GM12878 (cell line): ENCODE measurements around the gene CACNG4. TPM values are rescaled to one million over a fixed set of nuclear protein-coding genes. Genes with fewer than 3 reads are reported as not detected.

Experiments used
- ATAC-seq: fragments of 200-7000 bp; cut with Tn5 transposase; 3 replicates; pipeline ENCODE4 v1.9.1; 2020; ENCODE audit warnings: mild to moderate bottlenecking, moderate library complexity
- BruUV-seq: library from RNA; stranded (reverse); fragments of 400-500 nt; replicated peaks from 2 replicates; lab custom pipeline; 2021; lab: Mats Ljungman, UMichigan
- CTCF ChIA-PET: fragments of 300-600 bp; sonication (Branson Sonifier 250); formaldehyde crosslinking; extraction: SDS; loops from one replicate; lab custom pipeline; 2021; ENCODE audit warnings: inconsistent platforms; lab: Yijun Ruan, JAX
- POLR2A ChIA-PET: fragments of 350-600 bp; formaldehyde crosslinking; extraction: SDS; loops from one replicate; lab custom pipeline; 2021; ENCODE audit warnings: inconsistent platforms; lab: Charles Lee
- RAD21 ChIA-PET: fragments of 300-600 bp; sonication (Branson Sonifier 250); formaldehyde crosslinking; loops from one replicate; lab custom pipeline; 2023; ENCODE audit warnings: antibody characterized with exemption; ENCODE audit not compliant: unreplicated experiment; lab: Charles Lee
- SMC1A ChIA-PET: fragments of 300-600 bp; sonication (Branson Sonifier 250); formaldehyde crosslinking; loops from one replicate; lab custom pipeline; 2023; ENCODE audit not compliant: unreplicated experiment, uncharacterized antibody; lab: Charles Lee
- DNase-seq: peaks from one replicate; pipeline ENCODE4 v3.0.0-alpha.2; 2011; ENCODE audit warnings: low read depth, low spot score
- FAIRE-seq: peaks from 3 replicates; lab custom pipeline; 2011; peaks lifted over from hg19 to GRCh38; lab: Jason Lieb, UNC
- H2AFZ ChIP-seq: 2 replicates; pipeline ENCODE4 v1.6.0; 2011; ENCODE audit warnings: low read depth, low read length, control low read depth; ENCODE audit not compliant: control insufficient read depth
- H3K27ac ChIP-seq: 2 replicates; pipeline ENCODE4 v1.5.1; 2011; ENCODE audit warnings: control low read depth; ENCODE audit not compliant: control insufficient read depth, insufficient read depth
- H3K27me3 ChIP-seq, 2 experiments: replicated peaks in 1 of 2; 2 replicates each; pipeline versions ENCODE4 v1.6.0 to v1.6.1; 2011; ENCODE audit warnings: low read length in 1 of 2; ENCODE audit not compliant: control insufficient read depth in 2 of 2, insufficient read depth in 2 of 2
- H3K36me3 ChIP-seq, 2 experiments: 2 replicates each; pipeline ENCODE4 v1.5.1; 2011; ENCODE audit warnings: low read length in 1 of 2; ENCODE audit not compliant: control insufficient read depth in 2 of 2, insufficient read depth in 2 of 2
- H3K4me1 ChIP-seq: 2 replicates; pipeline ENCODE4 v1.6.1; 2011; ENCODE audit warnings: mild to moderate bottlenecking, low read length, moderate library complexity, mixed read lengths; ENCODE audit not compliant: control insufficient read depth, insufficient read depth
- H3K4me2 ChIP-seq: 2 replicates; pipeline ENCODE4 v1.6.0; 2011; ENCODE audit warnings: control low read depth; ENCODE audit not compliant: control insufficient read depth, insufficient read depth
- H3K4me3 ChIP-seq: fragments of 200-600 bp; sonication (generic); 2 replicates; pipeline ENCODE4 v1.5.1; 2016
- H3K79me2 ChIP-seq: 2 replicates; pipeline ENCODE4 v1.6.0; 2011; ENCODE audit warnings: low read length; ENCODE audit not compliant: control insufficient read depth, insufficient read depth
- H3K9ac ChIP-seq: 2 replicates; pipeline ENCODE4 v1.8.0; 2011; ENCODE audit warnings: low read length, control low read depth, mixed read lengths; ENCODE audit not compliant: control insufficient read depth, insufficient read depth
- H3K9me3 ChIP-seq: replicated peaks from 3 replicates; pipeline ENCODE4 v1.5.1; 2011; ENCODE audit warnings: mild to moderate bottlenecking, low read length; ENCODE audit not compliant: control insufficient read depth, insufficient read depth
- H4K20me1 ChIP-seq: 2 replicates; pipeline ENCODE4 v1.6.0; 2011; ENCODE audit not compliant: control insufficient read depth, insufficient read depth
- ASH2L ChIP-seq: fragments of 300-600, 200-600 bp; sonication (generic); IDR thresholded peaks from 2 replicates; pipeline ENCODE4 v1.6.1; 2017; ENCODE audit warnings: low read depth, mild to moderate bottlenecking, borderline replicate concordance
- BMI1 ChIP-seq: fragments of 450-650 bp; IDR thresholded peaks from 2 replicates; pipeline ENCODE4 v1.6.1; 2016; ENCODE audit warnings: mild to moderate bottlenecking, moderate library complexity, borderline replicate concordance
- CBFB ChIP-seq: IDR thresholded peaks from 2 replicates; pipeline ENCODE4 v1.6.1; 2016; ENCODE audit warnings: antibody characterized with exemption, low read depth
- CEBPB ChIP-seq, 2 experiments: fragments of 150-350 bp in 1 of 2; IDR thresholded peaks; 2 replicates each; pipeline ENCODE4 v1.6.1; 2012 to 2014; ENCODE audit warnings: low read depth in 2 of 2, low read length in 2 of 2, borderline replicate concordance in 1 of 2, inconsistent platforms in 1 of 2
- CHD2 ChIP-seq: IDR thresholded peaks from 2 replicates; pipeline ENCODE4 v1.6.1; 2011; ENCODE audit warnings: low read depth, low read length, improper control_type of control experiment, borderline replicate concordance
- E2F8 ChIP-seq: fragments of 450-650 bp; IDR thresholded peaks from 2 replicates; pipeline ENCODE4 v1.6.1; 2018; ENCODE audit warnings: mild to moderate bottlenecking, low read depth, moderate library complexity; ENCODE audit not compliant: partially characterized antibody
- MEF2A ChIP-seq: IDR thresholded peaks from 2 replicates; pipeline ENCODE4 v1.6.1; 2011; ENCODE audit warnings: low read depth, mild to moderate bottlenecking, low read length, moderate library complexity; ENCODE audit not compliant: insufficient read depth
- MXI1 ChIP-seq: fragments of 150-350 bp; IDR thresholded peaks from 2 replicates; pipeline ENCODE4 v1.6.1; 2011; ENCODE audit warnings: low read depth, mild to moderate bottlenecking, inconsistent platforms, low read length, improper control_type of control experiment
- NBN ChIP-seq: fragments of 450-650 bp; IDR thresholded peaks from 2 replicates; pipeline ENCODE4 v1.6.1; 2016
- NFXL1 ChIP-seq: fragments of 450-650 bp; IDR thresholded peaks from 2 replicates; pipeline ENCODE4 v1.6.1; 2017; ENCODE audit warnings: antibody characterized with exemption, mild to moderate bottlenecking, borderline replicate concordance
- RUNX3 ChIP-seq: IDR thresholded peaks from 2 replicates; pipeline ENCODE4 v1.6.1; 2012; ENCODE audit warnings: low read length, inconsistent platforms
- YY1 ChIP-seq: IDR thresholded peaks from 2 replicates; pipeline ENCODE4 v1.6.1; 2011; ENCODE audit warnings: low read depth, mild to moderate bottlenecking, low read length
- WGBS: methylation state at CpG from one replicate; pipeline ENCODE4 v1.1.6; 2016; ENCODE audit warnings: low lambda C conversion rate; ENCODE audit not compliant: insufficient replicate concordance, insufficient coverage; ENCODE audit errors: missing lambda C conversion rate; 5-methylcytosine and 5-hydroxymethylcytosine counted together
- in situ Hi-C: fragments of 300-500 bp; cut with MboI; formaldehyde crosslinking; loops from 9 replicates; pipeline ENCODE4 v1.14.3; 2018; ENCODE audit warnings: mixed read lengths
- intact Hi-C: fragments of 100-400 bp; cut with micrococcal nuclease; formaldehyde crosslinking; loops from one replicate; pipeline ENCODE4 v1.14.2; 2022; ENCODE audit not compliant: unreplicated experiment
- polyA plus RNA-seq, 11 experiments: library from polyadenylated mRNA; depleted of rRNA in 4 of 11; unstranded in 6 of 11; stranded (reverse) in 5 of 11; fragments of >200 nt; fragmentation: Nextera tagmentation in 4 of 11; fragmentation: Illumina TruSeq in 1 of 11; extraction: Ambion mirVana in 4 of 11; extraction: Trizol in 1 of 11; gene quantifications; 1 replicate in 1 of 11; 2 replicates in 10 of 11; pipeline versions ENCODE4 v1.2.1 to v1.2.3, GENCODE V29; 2011 to 2016; ENCODE audit warnings: inconsistent platforms in 2 of 11, missing spikeins in 2 of 11, low read depth in 1 of 11
- total RNA-seq, 4 experiments: library from RNA; depleted of rRNA in 3 of 4; stranded (reverse); fragments of >200 nt in 3 of 4; fragmentation: Illumina TruSeq in 1 of 4; extraction: Trizol in 1 of 4; gene quantifications; 2 replicates each; pipeline versions ENCODE4 v1.2.1 to v1.2.3, GENCODE V29; 2013 to 2021

CACNG4 gene
- total and polyA plus RNA-seq, 10 of the 15 experiments (the other 5 are each of a cell fraction or from before 2014, with no cell fraction given) = 0.08 TPM; not detected in 8

- WGBS = 0% methylated on average over 1 of the region's 1 CpG
- DNase-seq = no peak
These were observed 85.6 kb downstream of the CACNG4 start for GRCh38 chr17:67050066-67050465.

More at GRCh38 chr17:67050066-67050465, 85.6 kb downstream of the CACNG4 start:
- ChIA-PET CTCF (interaction anchor here (1.0 kb wide), 1 partner anchor 139 kb away, joined by 3 read pairs; no protein-coding TSS in a partner anchor), SMC1A (interaction anchor here (1.2 kb wide), 1 partner anchor 32 kb away, joined by 3 read pairs; no protein-coding TSS in a partner anchor), POLR2A (interaction anchor here (1.0 kb wide), 1 partner anchor 31 kb away, joined by 3 read pairs; no protein-coding TSS in a partner anchor)
- intact Hi-C loops = no loop called here
- H3K4me1 ChIP-seq = peaks cover 7% of the 10 kb centered on the region
- H3K27ac ChIP-seq = no peak overlapping the region
- no peaks in the 10 kb centered on the region for H3K79me2 ChIP-seq
- H3K9me3 ChIP-seq = peaks cover 3% of the 10 kb centered on the region
- H2AFZ ChIP-seq = no peak overlapping the region
- H4K20me1 ChIP-seq = no peaks in the 10 kb centered on the region
- TF ChIP-seq NFXL1 (no peak), CBFB (no peak), CEBPB (IDR thresholded peaks at IDR 0.05; ENCODE audit: borderline replicate concordance in 1 of 2, low read depth in 2 of 2, low read length in 2 of 2) (no peak), YY1 (no peak), E2F8 (no peak), ASH2L (no peak), MXI1 (no peak), MEF2A (no peak), RUNX3 (no peak), CHD2 (no peak), BMI1 (no peak), NBN (no peak)
- TF ChIP-seq, all 136 proteins: peak for 0
- ATAC-seq = no peak
- H3K27me3 ChIP-seq = no peaks in the 10 kb centered on the region
- BruUV-seq = no TSS peak
- RAD21 ChIA-PET = no interaction called here
- in situ Hi-C loops = no loop called here
- H3K4me3 ChIP-seq = no peak overlapping the region
- no peak overlapping the region for H3K9ac ChIP-seq
- H3K4me2 ChIP-seq = no peak overlapping the region
- FAIRE-seq = no peak
- no peaks in the 10 kb centered on the region for H3K36me3 ChIP-seq
